Natural killer cell (primary cell): Measurements from ENCODE around the gene LBP. TPM values are rescaled to one million over a fixed set of nuclear protein-coding genes. Genes with fewer than 3 reads are reported as not detected.

Experiments used
- ATAC-seq, 3 donors: fragments of 150-1000 bp in 2 of 3; fragments of 200-7000 bp in 1 of 3; cut with Tn5 transposase; 1 replicate in 1 of 3; 2 replicates in 2 of 3; pipeline ENCODE4 v1.10.0; 2021; ENCODE audit warnings: mild to moderate bottlenecking in 2 of 3, moderate library complexity in 2 of 3
- DNase-seq, 2 donors: peaks; one replicate each; pipeline versions ENCODE4 v3.0.0 to v3.0.0-alpha.2; 2013 to 2021; ENCODE audit warnings: mixed read lengths in 1 of 2
- H3K27ac ChIP-seq: one replicate; pipeline ENCODE4 v1.5.1; 2013; ENCODE audit warnings: mild to moderate bottlenecking, low read length
- H3K27me3 ChIP-seq: one replicate; pipeline ENCODE4 v1.6.1; 2013; ENCODE audit warnings: low read length; ENCODE audit not compliant: control insufficient read depth, insufficient read depth
- H3K36me3 ChIP-seq: one replicate; pipeline ENCODE4 v1.6.1; 2013; ENCODE audit warnings: low read length; ENCODE audit not compliant: control insufficient read depth, insufficient read depth
- H3K4me1 ChIP-seq: one replicate; pipeline ENCODE4 v1.6.1; 2013; ENCODE audit warnings: low read length; ENCODE audit not compliant: control insufficient read depth, insufficient read depth
- H3K4me3 ChIP-seq: one replicate; pipeline ENCODE4 v1.5.1; 2013; ENCODE audit warnings: low read length
- H3K9me3 ChIP-seq: one replicate; pipeline ENCODE4 v1.6.1; 2013; ENCODE audit warnings: low read length; ENCODE audit not compliant: control insufficient read depth, insufficient read depth
- H3K27ac Mint-ChIP-seq, 2 donors: one replicate each; pipeline ENCODE4 v1.8.0; 2022; ENCODE audit warnings: mild to moderate bottlenecking in 2 of 2, mixed read lengths in 2 of 2, moderate library complexity in 1 of 2
- H3K27me3 Mint-ChIP-seq, 2 donors: one replicate each; pipeline ENCODE4 v1.8.0; 2022; ENCODE audit warnings: low read depth in 2 of 2, mixed read lengths in 2 of 2
- H3K36me3 Mint-ChIP-seq: one replicate; pipeline ENCODE4 v1.8.0; 2022; ENCODE audit warnings: mixed read lengths
- H3K4me1 Mint-ChIP-seq, 2 donors: one replicate each; pipeline ENCODE4 v1.8.0; 2022; ENCODE audit warnings: mixed read lengths in 2 of 2
- H3K4me3 Mint-ChIP-seq: one replicate; pipeline ENCODE4 v1.8.0; 2022; ENCODE audit warnings: mild to moderate bottlenecking, moderate library complexity, mixed read lengths
- H3K9me3 Mint-ChIP-seq, 2 donors: one replicate each; pipeline ENCODE4 v1.8.0; 2022; ENCODE audit warnings: mixed read lengths in 2 of 2
- WGBS: methylation state at CpG from one replicate; pipeline ENCODE4 v1.1.7; 2013; ENCODE audit warnings: missing lambda C conversion rate; ENCODE audit not compliant: insufficient coverage; 5-methylcytosine and 5-hydroxymethylcytosine counted together
- intact Hi-C: fragments of 100-400 bp; cut with micrococcal nuclease; formaldehyde crosslinking; loops from one replicate; pipeline ENCODE4 v1.14.2; 2022
- total RNA-seq, 4 donors: library from RNA; stranded (reverse); fragments of 120-200 nt in 1 of 4; gene quantifications; one replicate each; pipeline versions ENCODE4 v1.2.3 to v1.2.4, GENCODE V29; 2013 to 2022
- TF ChIP-seq, protein P1 (sequence below): fragments of 200-600 bp; IDR thresholded peaks from one replicate; pipeline ENCODE4 v1.8.0; 2022; ENCODE audit warnings: antibody characterized with exemption

Gene LBP
- total RNA-seq, 3 donors from 2014 or later (not counting 1 experiment from before 2014, with no cell fraction given) = not detected

DNA sequence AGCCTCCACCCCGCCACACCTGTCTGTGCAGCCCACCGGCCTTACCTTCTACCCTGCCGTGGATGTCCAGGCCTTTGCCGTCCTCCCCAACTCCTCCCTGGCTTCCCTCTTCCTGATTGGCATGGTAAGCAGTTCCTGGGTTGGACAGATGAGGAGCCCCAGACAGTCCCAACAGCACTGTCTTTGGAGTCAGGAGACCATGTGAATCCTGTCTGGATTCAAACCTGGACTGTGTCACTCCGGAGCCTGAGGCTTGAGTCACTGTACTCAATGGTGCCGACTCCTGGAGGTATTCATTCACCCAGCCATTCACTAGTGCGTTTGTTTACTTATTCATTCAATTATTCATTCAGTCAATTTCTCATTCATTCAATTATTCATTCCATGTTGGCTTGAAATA is 20.0 kb upstream of the LBP start:
- no peaks in the 10 kb centered on the region for H3K4me1 ChIP-seq
- no peak overlapping the region for H3K4me3 Mint-ChIP-seq
- no peaks in the 10 kb centered on the region for H3K9me3 Mint-ChIP-seq
- no peak overlapping the region for H3K27ac ChIP-seq
- WGBS = 92% methylated on average over 7 of the region's 7 CpGs
- H3K4me3 ChIP-seq = no peak overlapping the region
- DNase-seq (no peak), ATAC-seq (no peak)
- intact Hi-C loops = no loop called here
- H3K27ac Mint-ChIP-seq = no peak overlapping the region
- no peaks in the 10 kb centered on the region for H3K36me3 Mint-ChIP-seq
- H3K27me3 Mint-ChIP-seq = peaks cover 20 to 56% of the 10 kb centered on the region in 2 donors
- peaks cover 0 to 6% of the 10 kb centered on the region in 2 donors for H3K4me1 Mint-ChIP-seq
- H3K27me3 ChIP-seq = no peaks in the 10 kb centered on the region
- no peaks in the 10 kb centered on the region for H3K36me3 ChIP-seq
- H3K9me3 ChIP-seq = no peaks in the 10 kb centered on the region
- TF ChIP-seq, protein P1, sequence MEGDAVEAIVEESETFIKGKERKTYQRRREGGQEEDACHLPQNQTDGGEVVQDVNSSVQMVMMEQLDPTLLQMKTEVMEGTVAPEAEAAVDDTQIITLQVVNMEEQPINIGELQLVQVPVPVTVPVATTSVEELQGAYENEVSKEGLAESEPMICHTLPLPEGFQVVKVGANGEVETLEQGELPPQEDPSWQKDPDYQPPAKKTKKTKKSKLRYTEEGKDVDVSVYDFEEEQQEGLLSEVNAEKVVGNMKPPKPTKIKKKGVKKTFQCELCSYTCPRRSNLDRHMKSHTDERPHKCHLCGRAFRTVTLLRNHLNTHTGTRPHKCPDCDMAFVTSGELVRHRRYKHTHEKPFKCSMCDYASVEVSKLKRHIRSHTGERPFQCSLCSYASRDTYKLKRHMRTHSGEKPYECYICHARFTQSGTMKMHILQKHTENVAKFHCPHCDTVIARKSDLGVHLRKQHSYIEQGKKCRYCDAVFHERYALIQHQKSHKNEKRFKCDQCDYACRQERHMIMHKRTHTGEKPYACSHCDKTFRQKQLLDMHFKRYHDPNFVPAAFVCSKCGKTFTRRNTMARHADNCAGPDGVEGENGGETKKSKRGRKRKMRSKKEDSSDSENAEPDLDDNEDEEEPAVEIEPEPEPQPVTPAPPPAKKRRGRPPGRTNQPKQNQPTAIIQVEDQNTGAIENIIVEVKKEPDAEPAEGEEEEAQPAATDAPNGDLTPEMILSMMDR = no peak

- H3K27ac ChIP-seq = no peak overlapping the region
- no peaks in the 10 kb centered on the region for H3K9me3 Mint-ChIP-seq
- no peaks in the 10 kb centered on the region for H3K36me3 ChIP-seq
- no peak overlapping the region for H3K4me3 ChIP-seq
- no peak for ATAC-seq
- no peaks in the 10 kb centered on the region for H3K9me3 ChIP-seq
- peaks cover 0 to under 1% of the 10 kb centered on the region in 2 donors for H3K4me1 Mint-ChIP-seq
- H3K27ac Mint-ChIP-seq = no peak overlapping the region
- H3K4me1 ChIP-seq = no peaks in the 10 kb centered on the region
- 37% methylated on average over 3 of the region's 3 CpGs for WGBS
- H3K27me3 ChIP-seq = no peaks in the 10 kb centered on the region
- no peak overlapping the region for H3K4me3 Mint-ChIP-seq
- H3K36me3 Mint-ChIP-seq = no peaks in the 10 kb centered on the region
- no peak for DNase-seq
- TF ChIP-seq, protein P1 = no peak
- intact Hi-C loops = no loop called here
- H3K27me3 Mint-ChIP-seq = peaks cover 23 to 44% of the 10 kb centered on the region in 2 donors
Measured at GRCh38 chr20:38330638-38331037, 15.6 kb upstream of the LBP start.

DNA sequence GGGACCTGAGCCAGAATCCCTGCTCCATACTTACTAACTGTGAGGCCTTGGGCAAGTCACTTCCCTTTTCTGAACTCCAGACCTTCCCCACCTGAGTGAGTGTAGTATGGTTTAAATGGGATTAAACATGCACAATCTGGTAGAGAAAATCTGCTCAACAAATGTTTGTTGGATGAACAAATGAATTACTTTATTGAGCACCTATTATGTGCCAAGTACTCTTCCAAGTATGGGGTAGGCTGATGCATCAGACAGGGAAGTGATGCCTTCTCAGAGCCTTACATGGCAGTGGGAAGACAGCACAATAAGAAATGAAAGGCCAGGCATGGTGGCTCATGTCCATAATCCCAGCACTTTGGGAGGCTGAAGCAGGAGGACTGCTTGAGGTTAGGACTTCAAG is 15.0 kb upstream of the LBP start:
- no peaks in the 10 kb centered on the region for H3K27me3 ChIP-seq
- TF ChIP-seq, protein P1 = no peak
- Mint-ChIP-seq H3K27ac (no peak overlapping the region), H3K4me1 (peaks cover 3 to 6% of the 10 kb centered on the region in 2 donors), H3K27me3 (peaks cover 23 to 41% of the 10 kb centered on the region in 2 donors), H3K36me3 (no peaks in the 10 kb centered on the region), H3K4me3 (no peak overlapping the region), H3K9me3 (no peaks in the 10 kb centered on the region)
- no peak overlapping the region for H3K27ac ChIP-seq
- no peak overlapping the region for H3K4me3 ChIP-seq
- H3K36me3 ChIP-seq = no peaks in the 10 kb centered on the region
- no peak for DNase-seq
- H3K9me3 ChIP-seq = no peaks in the 10 kb centered on the region
- ATAC-seq = no peak
- no peaks in the 10 kb centered on the region for H3K4me1 ChIP-seq
- intact Hi-C loops = no loop called here

DNA sequence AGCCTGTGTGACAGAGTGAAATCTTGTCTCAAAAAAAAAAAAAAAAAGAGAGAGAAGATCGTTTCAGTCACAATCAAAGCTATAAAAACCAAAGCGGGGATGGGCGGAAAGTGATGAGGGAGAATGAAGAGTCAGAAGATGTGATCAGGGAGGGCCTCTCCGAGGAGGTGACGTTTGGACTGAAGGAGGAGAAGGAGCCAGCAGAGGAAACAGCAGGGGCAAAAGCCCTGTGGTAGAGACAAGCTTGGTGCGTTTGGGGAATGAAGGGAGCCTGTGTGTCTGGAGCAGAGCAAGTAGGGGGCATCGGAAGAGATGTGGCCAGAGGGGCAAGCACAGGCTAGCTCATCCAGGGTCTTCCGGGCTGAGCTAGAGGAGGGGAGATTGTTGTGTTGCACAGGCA is 14.5 kb upstream of the LBP start:
- Mint-ChIP-seq H3K9me3 (no peaks in the 10 kb centered on the region), H3K27ac (no peak overlapping the region), H3K36me3 (peaks cover under 1% of the 10 kb centered on the region), H3K4me1 (peaks cover 5 to 8% of the 10 kb centered on the region in 2 donors), H3K4me3 (no peak overlapping the region), H3K27me3 (peaks cover 25 to 38% of the 10 kb centered on the region in 2 donors)
- Histone ChIP-seq H3K27ac (no peak overlapping the region), H3K9me3 (no peaks in the 10 kb centered on the region), H3K4me3 (no peak overlapping the region), H3K36me3 (no peaks in the 10 kb centered on the region), H3K27me3 (no peaks in the 10 kb centered on the region), H3K4me1 (no peaks in the 10 kb centered on the region)
- TF ChIP-seq, protein P1 = no peak
- DNase-seq = no peak
- intact Hi-C loops = no loop called here
- WGBS = 80% methylated on average over 7 of the region's 8 CpGs
- no peak for ATAC-seq
